GM10248 (cell line): ENCODE measurements around the gene KHDRBS1.

Experiments used
- CTCF ChIA-PET: fragments of 300-600 bp; sonication (Branson Sonifier 250); formaldehyde crosslinking; extraction: SDS; loops from one replicate; lab custom pipeline; 2021; ENCODE audit warnings: antibody characterized with exemption; lab: Yijun Ruan, JAX
- POLR2A ChIA-PET: fragments of 350-650 bp; sonication (Branson Sonifier 250); formaldehyde crosslinking; extraction: SDS; loops from one replicate; lab custom pipeline; 2020; ENCODE audit warnings: antibody characterized with exemption; lab: Yijun Ruan, JAX
- DNase-seq: peaks from one replicate; pipeline ENCODE4 v3.0.0; 2012; ENCODE audit errors: extremely low spot score
- CTCF ChIP-seq: IDR thresholded peaks from 2 replicates; pipeline ENCODE4 v1.5.1; 2012; ENCODE audit warnings: mild to moderate bottlenecking, low read depth; ENCODE audit errors: extremely low read depth, missing control alignments, control extremely low read depth

The KHDRBS1 gene

GRCh38 chr1:32023351-32023750 is 9.7 kb downstream of the KHDRBS1 start:
- ChIA-PET POLR2A (interaction anchor here (0.6 to 0.8 kb wide), 2 partner anchors 10 to 65 kb away, joined by 3 to 7 read pairs; partner anchors contain the start of gene KHDRBS1), CTCF (interaction anchor here (0.9 to 2.4 kb wide), 2 partner anchors 18 to 40 kb away, joined by 3 to 6 read pairs; no protein-coding TSS in a partner anchor)
- DNase-seq: no peak
- no peak for TF ChIP-seq CTCF

- no peak for DNase-seq
- TF ChIP-seq CTCF: no peak
- CTCF ChIA-PET: interaction anchor here (0.9 to 2.4 kb wide), 3 partner anchors 9 to 47 kb away, joined by 3 to 6 read pairs (median 3); no protein-coding TSS in a partner anchor
- POLR2A ChIA-PET: interaction anchor here (0.6 to 1.0 kb wide), 2 partner anchors 9 to 311 kb away, joined by 3 to 4 read pairs; partner anchors contain the start of gene MARCKSL1
Observed at GRCh38 chr1:32025515-32025914, 11.8 kb downstream of the KHDRBS1 start.

GRCh38 chr1:32028746-32029145 is 15.1 kb downstream of the KHDRBS1 start:
- CTCF ChIA-PET: no interaction called here
- no peak for TF ChIP-seq CTCF
- POLR2A ChIA-PET: no interaction called here
- no peak for DNase-seq

GRCh38 chr1:32031578-32032274 is 18.1 kb downstream of the KHDRBS1 start:
- ChIA-PET POLR2A (interaction anchor here (0.6 kb wide), 1 partner anchor 9 kb away, joined by 3 read pairs; no protein-coding TSS in a partner anchor), CTCF (interaction anchor here (0.6 to 1.8 kb wide), 2 partner anchors 31 to 68 kb away, joined by 3 read pairs; no protein-coding TSS in a partner anchor)
- DNase-seq: no peak
- no peak for TF ChIP-seq CTCF

GRCh38 chr1:32032275-32032615 is 18.6 kb downstream of the KHDRBS1 start:
- POLR2A ChIA-PET: no interaction called here
- CTCF ChIA-PET: interaction anchor here (0.6 to 1.2 kb wide), 3 partner anchors 17 to 80 kb away, joined by 3 to 5 read pairs (median 3); no protein-coding TSS in a partner anchor
- TF ChIP-seq CTCF: no peak
- no peak for DNase-seq

GRCh38 chr1:32035119-32035518 is 21.5 kb downstream of the KHDRBS1 start:
- CTCF ChIA-PET: interaction anchor here (0.9 to 3.6 kb wide), 3 partner anchors 14 to 38 kb away, joined by 3 to 12 read pairs (median 4); partner anchors contain the start of gene TMEM39B
- POLR2A ChIA-PET: no interaction called here
- TF ChIP-seq CTCF: no peak
- no peak for DNase-seq
